HFFc6 (cell line): ENCODE measurements around the gene PDZD2. TPM values are rescaled to one million over a fixed set of nuclear protein-coding genes. Genes with fewer than 3 reads are reported as not detected.

ENCODE experiments used
- DNase-seq: peaks from one replicate; pipeline ENCODE4 v3.0.0-alpha.2; 2018
- H3K27ac Mint-ChIP-seq: 2 replicates; pipeline ENCODE4 v1.8.0; 2020; ENCODE audit warnings: mild to moderate bottlenecking, mixed read lengths
- H3K27me3 Mint-ChIP-seq: 2 replicates; pipeline ENCODE4 v1.8.0; 2021; ENCODE audit warnings: mild to moderate bottlenecking, moderate library complexity, mixed read lengths; ENCODE audit not compliant: insufficient read depth
- H3K36me3 Mint-ChIP-seq: 2 replicates; pipeline ENCODE4 v1.8.0; 2021; ENCODE audit warnings: low read depth, mixed read lengths
- H3K4me1 Mint-ChIP-seq: 2 replicates; pipeline ENCODE4 v1.8.0; 2020; ENCODE audit warnings: low read depth, mixed read lengths
- H3K4me3 Mint-ChIP-seq: 2 replicates; pipeline ENCODE4 v1.8.0; 2020; ENCODE audit warnings: mild to moderate bottlenecking, moderate library complexity, mixed read lengths
- H3K9me3 Mint-ChIP-seq: 2 replicates; pipeline ENCODE4 v1.8.0; 2020; ENCODE audit warnings: mild to moderate bottlenecking, mixed read lengths
- total RNA-seq, 6 experiments: library from RNA; stranded (reverse); fragmentation: NEBNext Ultra II Directional; extraction: Animal tissue kit (Norgen Biotek cat#: 25700); gene quantifications; 2 replicates in 1 of 6; 3 replicates in 5 of 6; pipeline ENCODE4 v1.2.3, GENCODE V29; 2021
- TF ChIP-seq, protein P1 (sequence below): fragments of 200-600 bp; sonication (generic); IDR thresholded peaks from 2 replicates; pipeline ENCODE4 v1.5.0; 2021; ENCODE audit warnings: antibody characterized with exemption, mild to moderate bottlenecking

The PDZD2 gene
- total RNA-seq, 6 experiments from 2014 or later = 0.02 to 0.12 (median 0.09) TPM

DNA sequence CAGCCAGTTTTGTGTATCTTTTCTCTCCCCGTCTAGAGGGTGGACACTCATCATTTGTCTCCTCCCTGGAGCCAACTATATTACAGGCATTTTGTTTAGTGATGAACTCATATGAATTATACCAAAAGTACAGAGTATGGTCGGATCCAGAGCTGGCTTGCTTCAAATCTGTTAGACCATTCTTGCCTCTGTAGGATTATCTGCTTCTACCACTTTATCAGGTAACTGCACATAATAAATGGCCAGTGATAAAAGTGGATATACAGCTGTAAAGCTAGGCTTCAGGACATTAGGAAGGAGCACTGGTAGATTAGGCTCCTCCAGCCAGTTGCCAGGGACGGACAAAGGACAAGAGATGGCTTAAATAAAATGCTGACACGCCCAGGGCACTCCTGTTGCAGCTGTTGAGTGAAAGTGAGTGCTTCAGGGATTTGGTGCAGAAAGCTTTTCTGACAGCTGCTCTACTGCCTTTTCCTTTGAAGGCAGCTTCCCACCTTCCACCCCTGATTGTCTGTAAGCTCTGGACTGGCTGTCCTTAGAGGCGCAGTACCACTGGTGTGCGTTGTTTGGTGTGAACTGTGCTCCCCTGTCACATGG, 259.2 kb downstream of the PDZD2 start:
- DNase-seq = no peak
- Mint-ChIP-seq H3K27ac (no peak overlapping the region), H3K4me3 (no peak overlapping the region), H3K36me3 (no peaks in the 10 kb centered on the region), H3K9me3 (no peaks in the 10 kb centered on the region), H3K27me3 (peaks cover 13% of the 10 kb centered on the region), H3K4me1 (no peaks in the 10 kb centered on the region)
- TF ChIP-seq, protein P1, sequence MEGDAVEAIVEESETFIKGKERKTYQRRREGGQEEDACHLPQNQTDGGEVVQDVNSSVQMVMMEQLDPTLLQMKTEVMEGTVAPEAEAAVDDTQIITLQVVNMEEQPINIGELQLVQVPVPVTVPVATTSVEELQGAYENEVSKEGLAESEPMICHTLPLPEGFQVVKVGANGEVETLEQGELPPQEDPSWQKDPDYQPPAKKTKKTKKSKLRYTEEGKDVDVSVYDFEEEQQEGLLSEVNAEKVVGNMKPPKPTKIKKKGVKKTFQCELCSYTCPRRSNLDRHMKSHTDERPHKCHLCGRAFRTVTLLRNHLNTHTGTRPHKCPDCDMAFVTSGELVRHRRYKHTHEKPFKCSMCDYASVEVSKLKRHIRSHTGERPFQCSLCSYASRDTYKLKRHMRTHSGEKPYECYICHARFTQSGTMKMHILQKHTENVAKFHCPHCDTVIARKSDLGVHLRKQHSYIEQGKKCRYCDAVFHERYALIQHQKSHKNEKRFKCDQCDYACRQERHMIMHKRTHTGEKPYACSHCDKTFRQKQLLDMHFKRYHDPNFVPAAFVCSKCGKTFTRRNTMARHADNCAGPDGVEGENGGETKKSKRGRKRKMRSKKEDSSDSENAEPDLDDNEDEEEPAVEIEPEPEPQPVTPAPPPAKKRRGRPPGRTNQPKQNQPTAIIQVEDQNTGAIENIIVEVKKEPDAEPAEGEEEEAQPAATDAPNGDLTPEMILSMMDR = no peak

DNA sequence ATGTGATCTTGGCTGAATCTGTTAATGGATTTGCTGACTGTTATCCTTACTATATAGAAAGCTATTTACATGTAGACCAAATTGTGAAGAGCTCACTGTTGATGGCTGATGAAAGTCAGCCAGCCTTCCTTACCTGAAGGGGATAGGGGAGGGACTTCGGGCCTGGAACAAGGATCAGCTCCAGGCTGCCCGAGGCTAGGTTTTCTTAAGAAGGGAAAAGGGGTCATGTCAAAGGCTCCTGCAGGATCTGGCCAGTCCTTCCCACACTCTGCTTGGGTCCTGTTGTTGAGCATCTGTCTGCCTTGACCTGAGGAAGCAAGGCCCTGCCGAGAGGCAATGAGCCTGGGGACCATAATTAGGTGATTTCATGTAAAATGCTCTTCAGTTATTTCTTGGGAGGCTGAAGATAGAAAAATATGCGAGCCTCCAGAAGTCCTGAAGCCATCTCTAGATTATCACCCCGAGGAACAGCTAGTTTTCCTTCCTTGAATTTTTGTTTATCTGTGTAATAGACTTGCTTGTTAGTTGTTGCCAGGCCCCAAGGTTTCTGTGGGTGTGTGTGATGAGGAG, 261.4 kb downstream of the PDZD2 start:
- Mint-ChIP-seq H3K27me3 (peaks cover 9% of the 10 kb centered on the region), H3K4me1 (no peaks in the 10 kb centered on the region), H3K4me3 (no peak overlapping the region), H3K27ac (no peak overlapping the region), H3K36me3 (no peaks in the 10 kb centered on the region), H3K9me3 (no peaks in the 10 kb centered on the region)
- no peak for DNase-seq
- TF ChIP-seq, protein P1 = no peak

DNA sequence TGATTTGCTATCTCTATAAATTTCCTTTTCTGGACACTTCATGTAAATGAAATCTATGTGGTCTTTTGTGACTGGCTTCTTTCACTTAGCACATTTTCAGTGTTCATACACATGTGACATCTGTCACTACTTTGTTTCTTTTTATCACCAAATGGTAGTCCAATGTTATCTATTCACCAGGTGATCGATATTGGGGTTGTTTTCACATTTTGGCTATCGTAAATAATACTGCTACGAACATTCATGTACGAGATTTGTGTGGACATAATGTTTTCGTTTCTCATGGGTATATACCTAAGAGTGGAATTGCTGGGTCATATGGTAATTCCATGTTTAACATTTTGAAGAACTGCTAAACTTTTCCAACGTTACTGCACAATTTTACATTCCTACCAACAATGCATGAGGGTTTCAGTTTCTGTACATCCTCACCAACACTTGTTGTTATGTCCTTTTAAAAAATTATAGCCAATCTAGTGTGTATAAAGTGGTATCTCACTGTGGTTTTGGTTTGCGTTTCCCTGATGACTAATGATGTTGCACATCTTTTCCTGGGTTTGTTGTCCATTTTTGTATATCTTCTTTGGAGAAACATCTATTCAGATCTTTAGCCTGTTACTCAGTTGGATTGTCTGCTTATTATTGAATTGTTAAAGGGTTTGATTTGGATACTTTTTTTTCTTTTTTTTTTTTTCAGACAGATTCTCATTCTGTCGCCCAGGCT, 263.0 kb downstream of the PDZD2 start:
- no peaks in the 10 kb centered on the region for H3K36me3 Mint-ChIP-seq
- no peaks in the 10 kb centered on the region for H3K4me1 Mint-ChIP-seq
- peaks cover 5% of the 10 kb centered on the region for H3K27me3 Mint-ChIP-seq
- H3K4me3 Mint-ChIP-seq = no peak overlapping the region
- DNase-seq = no peak
- TF ChIP-seq, protein P1 = no peak
- H3K9me3 Mint-ChIP-seq = no peaks in the 10 kb centered on the region
- H3K27ac Mint-ChIP-seq = no peak overlapping the region

DNA sequence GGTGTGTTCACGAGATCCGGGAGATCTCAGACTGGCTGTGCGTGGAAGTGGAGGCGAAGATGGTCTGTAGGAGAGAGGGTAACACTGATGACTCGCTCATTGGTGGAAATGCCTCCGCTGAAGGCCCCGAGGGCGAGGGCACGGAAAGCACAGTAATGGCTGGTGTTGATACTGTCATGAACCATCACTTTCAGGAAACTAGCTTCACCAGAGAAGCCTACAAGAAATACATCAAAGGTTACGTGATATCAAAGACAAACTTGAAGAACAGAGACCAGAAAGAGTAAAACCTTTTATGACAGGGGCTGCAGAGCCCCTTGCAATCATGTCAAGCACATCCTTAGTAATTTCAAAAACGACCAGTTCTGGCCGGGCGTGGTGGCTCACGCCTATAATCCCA, 269.5 kb downstream of the PDZD2 start:
- no peak overlapping the region for H3K27ac Mint-ChIP-seq
- H3K9me3 Mint-ChIP-seq = no peaks in the 10 kb centered on the region
- H3K36me3 Mint-ChIP-seq = no peaks in the 10 kb centered on the region
- H3K27me3 Mint-ChIP-seq = peaks cover 20% of the 10 kb centered on the region
- TF ChIP-seq, protein P1 = no peak
- H3K4me3 Mint-ChIP-seq = no peak overlapping the region
- H3K4me1 Mint-ChIP-seq = peaks cover 3% of the 10 kb centered on the region
- no peak for DNase-seq

DNA sequence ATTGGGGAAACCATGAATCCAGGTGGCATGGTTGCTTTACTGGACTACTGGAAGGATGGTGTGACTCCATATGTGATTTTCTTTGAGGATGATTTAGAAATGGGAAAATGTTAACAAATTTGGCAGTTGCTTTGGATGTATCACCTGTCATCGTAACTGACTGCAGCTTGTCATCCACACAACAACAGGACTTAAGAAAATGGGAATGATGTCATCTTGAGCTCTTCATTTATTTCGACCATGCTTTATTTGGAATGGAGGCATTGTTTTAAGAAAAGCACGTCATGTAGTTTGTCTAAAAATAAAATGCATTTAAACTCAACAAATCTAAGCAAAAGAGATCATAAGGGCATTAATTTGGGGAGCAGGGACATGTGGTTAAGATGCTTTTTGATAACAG, 270.1 kb downstream of the PDZD2 start:
- H3K27me3 Mint-ChIP-seq = peaks cover 20% of the 10 kb centered on the region
- no peak overlapping the region for H3K27ac Mint-ChIP-seq
- DNase-seq = no peak
- no peak overlapping the region for H3K4me3 Mint-ChIP-seq
- no peaks in the 10 kb centered on the region for H3K9me3 Mint-ChIP-seq
- peaks cover 9% of the 10 kb centered on the region for H3K4me1 Mint-ChIP-seq
- TF ChIP-seq, protein P1 = no peak
- H3K36me3 Mint-ChIP-seq = no peaks in the 10 kb centered on the region
